Epithelial cell of prostate (primary cell): ENCODE data around the gene DPP9.
A peak's percentile ranks its signal among the peaks of the same experiment; 100 is the strongest.

Experiments used
- DNase-seq: peaks from one replicate; pipeline ENCODE4 v3.0.0-alpha.2; 2011; ENCODE audit warnings: low read depth, low spot score
- H3K27ac ChIP-seq: fragments of 450-650 bp; 2 replicates; pipeline ENCODE4 v1.5.1; 2017; ENCODE audit warnings: mild to moderate bottlenecking

The DPP9 gene

GRCh38 chr19:4713384-4713951 lies 10.2 kb downstream of the DPP9 start:
- peak; percentile 97 for DNase-seq
- peak overlapping the region; percentile 99 for H3K27ac ChIP-seq

- DNase-seq: no peak
- H3K27ac ChIP-seq: peak overlapping the region; percentile 99
Measured at GRCh38 chr19:4712771-4713170, 10.9 kb downstream of the DPP9 start.

- H3K27ac ChIP-seq: no peak overlapping the region
Measured at GRCh38 chr19:4711211-4711610, 12.4 kb downstream of the DPP9 start.

GRCh38 chr19:4710281-4710600 lies 13.4 kb downstream of the DPP9 start:
- H3K27ac ChIP-seq: peak overlapping the region; percentile 5
- DNase-seq: no peak

More at GRCh38 chr19:4711211-4711610, 12.4 kb downstream of the DPP9 start:
- no peak for DNase-seq

GRCh38 chr19:4709440-4710280 lies 14.0 kb downstream of the DPP9 start:
- DNase-seq: no peak
- H3K27ac ChIP-seq: peak overlapping the region; percentile 5

GRCh38 chr19:4707956-4708650 lies 15.5 kb downstream of the DPP9 start:
- peak overlapping the region; percentile 25 for H3K27ac ChIP-seq

GRCh38 chr19:4707322-4707721 lies 16.3 kb downstream of the DPP9 start:
- H3K27ac ChIP-seq: no peak overlapping the region
- no peak for DNase-seq

More at GRCh38 chr19:4707956-4708650, 15.5 kb downstream of the DPP9 start:
- DNase-seq: no peak

- H3K27ac ChIP-seq: no peak overlapping the region
- no peak for DNase-seq
Measured at GRCh38 chr19:4705413-4706131, 18.1 kb downstream of the DPP9 start.

GRCh38 chr19:4704317-4704673 lies 19.3 kb downstream of the DPP9 start:
- no peak overlapping the region for H3K27ac ChIP-seq
- DNase-seq: no peak

- no peak overlapping the region for H3K27ac ChIP-seq
- no peak for DNase-seq
Measured at GRCh38 chr19:4703671-4704316, 19.8 kb downstream of the DPP9 start.

GRCh38 chr19:4702764-4703163 lies 20.9 kb downstream of the DPP9 start:
- no peak for DNase-seq
- H3K27ac ChIP-seq: no peak overlapping the region

- no peak for DNase-seq
- no peak overlapping the region for H3K27ac ChIP-seq
Measured at GRCh38 chr19:4701557-4701956, 22.1 kb downstream of the DPP9 start.

GRCh38 chr19:4700693-4700970 lies 23.0 kb downstream of the DPP9 start:
- DNase-seq: no peak

GRCh38 chr19:4699826-4700692 lies 23.6 kb downstream of the DPP9 start:
- no peak for DNase-seq
- no peak overlapping the region for H3K27ac ChIP-seq

More at GRCh38 chr19:4700693-4700970, 23.0 kb downstream of the DPP9 start:
- no peak overlapping the region for H3K27ac ChIP-seq

- peak overlapping the region; percentile 95 for H3K27ac ChIP-seq
Measured at GRCh38 chr19:4697304-4697703, 26.3 kb downstream of the DPP9 start.

GRCh38 chr19:4695224-4695731 lies 28.4 kb downstream of the DPP9 start:
- peak overlapping the region; percentile 95 for H3K27ac ChIP-seq
- no peak for DNase-seq

More at GRCh38 chr19:4697304-4697703, 26.3 kb downstream of the DPP9 start:
- no peak for DNase-seq

GRCh38 chr19:4694211-4694987 lies 29.2 kb downstream of the DPP9 start:
- peak; percentile 99 for DNase-seq
- peak overlapping the region; percentile 95 for H3K27ac ChIP-seq

GRCh38 chr19:4693471-4694121 lies 30.0 kb downstream of the DPP9 start:
- DNase-seq: no peak
- H3K27ac ChIP-seq: peak overlapping the region; percentile 95
